Measurements from ENCODE around the gene TMED7.
A peak's percentile ranks its signal among the peaks of the same experiment; 100 is the strongest.

Gene TMED7

GRCh38 chr5:115594128-115595047 is 31.4 kb downstream of the TMED7 start:
- H3K4me3 ChIP-seq (ENCODE audit: low read depth, low read length), result no peak overlapping the region
- TF ChIP-seq CTCF (IDR thresholded peaks at IDR 0.05; ENCODE audit: low read depth, low read length), result no peak

- TF ChIP-seq CTCF (IDR thresholded peaks at IDR 0.05; ENCODE audit: low read depth, low read length), result no peak
- H3K4me3 ChIP-seq (ENCODE audit: low read depth, low read length), result no peak overlapping the region
These were observed 36.8 kb downstream of the TMED7 start for GRCh38 chr5:115589043-115589442.

GRCh38 chr5:115588640-115589039 is 37.2 kb downstream of the TMED7 start:
- no peak overlapping the region for H3K4me3 ChIP-seq (ENCODE audit: low read depth, low read length)
- TF ChIP-seq CTCF (IDR thresholded peaks at IDR 0.05; ENCODE audit: low read depth, low read length), result no peak

DNA sequence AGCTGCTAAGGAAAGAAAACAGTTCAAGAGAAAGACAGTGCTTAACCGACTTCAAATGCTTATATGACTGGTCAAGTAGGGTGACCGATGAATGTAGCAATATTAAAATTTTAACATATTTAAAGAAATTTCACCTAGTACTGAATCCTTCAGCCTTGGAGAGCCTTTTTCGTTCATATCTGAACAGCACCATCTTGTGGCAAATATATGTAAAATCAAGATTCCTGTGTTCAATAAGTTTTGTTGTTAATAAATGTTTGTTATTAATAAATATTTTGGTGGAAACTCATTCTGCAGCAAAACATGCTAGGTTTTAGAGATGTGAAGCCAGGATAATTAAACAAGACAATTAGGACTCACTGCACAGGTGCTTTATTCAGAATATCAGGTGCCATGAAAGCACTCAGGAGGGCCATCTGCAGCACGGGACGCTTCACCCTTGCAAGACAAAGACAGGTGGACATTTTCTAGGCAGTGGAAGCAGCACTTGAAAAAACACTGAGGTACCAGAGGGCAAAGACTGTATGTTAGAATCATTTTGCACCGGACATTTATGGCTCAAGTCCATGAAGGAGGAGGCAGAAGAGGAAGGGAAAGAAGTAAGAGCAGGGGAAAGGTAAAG is 39.2 kb downstream of the TMED7 start:
- H3K4me3 ChIP-seq (ENCODE audit: low read depth, low read length), result no peak overlapping the region
- peak; percentile 37 for TF ChIP-seq CTCF (IDR thresholded peaks at IDR 0.05; ENCODE audit: low read depth, low read length)

GRCh38 chr5:115585265-115585664 is 40.6 kb downstream of the TMED7 start:
- no peak for TF ChIP-seq CTCF (IDR thresholded peaks at IDR 0.05; ENCODE audit: low read depth, low read length)

DNA sequence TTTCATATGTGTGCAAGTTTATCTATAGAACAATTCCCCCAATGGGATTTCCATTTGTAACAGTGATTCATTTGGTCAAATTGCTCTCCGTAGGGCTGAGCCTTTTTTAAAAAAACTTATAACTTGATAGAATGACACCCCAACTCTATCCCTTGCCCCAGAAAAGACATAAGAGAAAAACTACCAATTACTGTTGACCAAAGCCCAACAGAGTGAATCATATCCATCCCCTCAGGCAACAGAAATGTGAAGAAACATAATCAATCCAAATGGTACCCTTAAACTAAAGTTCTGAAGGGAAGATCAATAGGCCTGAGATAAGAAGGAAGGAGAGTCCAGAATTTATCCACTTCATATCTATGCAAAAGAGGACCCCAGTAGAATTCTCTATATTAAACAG is 41.3 kb downstream of the TMED7 start:
- no peak for TF ChIP-seq CTCF (IDR thresholded peaks at IDR 0.05; ENCODE audit: low read depth, low read length)

More at GRCh38 chr5:115585265-115585664, 40.6 kb downstream of the TMED7 start:
- no peak overlapping the region for H3K4me3 ChIP-seq (ENCODE audit: low read depth, low read length)

DNA sequence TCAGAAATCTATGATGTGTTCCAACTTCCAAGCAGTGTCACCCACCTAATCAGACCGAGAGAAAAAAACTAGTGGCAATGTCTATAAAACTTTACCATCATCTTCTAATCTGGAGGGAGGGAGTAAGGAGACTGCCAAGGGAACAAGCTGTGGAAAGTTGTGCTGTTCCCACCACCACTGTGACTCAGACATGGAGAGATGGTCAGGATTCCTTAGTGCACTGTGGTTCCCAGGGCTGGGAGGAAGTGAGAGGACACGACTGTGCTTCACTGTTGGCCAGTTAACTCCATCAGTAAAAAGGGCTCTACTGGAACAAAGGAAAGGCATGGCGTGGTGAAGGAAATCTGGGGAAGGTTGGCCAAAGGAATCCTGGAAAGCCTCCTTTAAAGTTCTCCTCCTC is 42.4 kb downstream of the TMED7 start:
- TF ChIP-seq CTCF (IDR thresholded peaks at IDR 0.05; ENCODE audit: low read depth, low read length), result no peak
- H3K4me3 ChIP-seq (ENCODE audit: low read depth, low read length), result no peak overlapping the region

More for the DNA sequence above, 41.3 kb downstream of the TMED7 start:
- H3K4me3 ChIP-seq (ENCODE audit: low read depth, low read length), result no peak overlapping the region
